GM12874 (cell line): ENCODE measurements around the gene ANAPC2.

ENCODE experiments used
- TF ChIP-seq, protein P1 (sequence below): IDR thresholded peaks from 2 replicates; pipeline ENCODE4 v1.5.1; 2011; ENCODE audit warnings: low read depth, mild to moderate bottlenecking, control low read depth, low read length, moderate library complexity; ENCODE audit not compliant: insufficient read depth

ANAPC2 gene

DNA sequence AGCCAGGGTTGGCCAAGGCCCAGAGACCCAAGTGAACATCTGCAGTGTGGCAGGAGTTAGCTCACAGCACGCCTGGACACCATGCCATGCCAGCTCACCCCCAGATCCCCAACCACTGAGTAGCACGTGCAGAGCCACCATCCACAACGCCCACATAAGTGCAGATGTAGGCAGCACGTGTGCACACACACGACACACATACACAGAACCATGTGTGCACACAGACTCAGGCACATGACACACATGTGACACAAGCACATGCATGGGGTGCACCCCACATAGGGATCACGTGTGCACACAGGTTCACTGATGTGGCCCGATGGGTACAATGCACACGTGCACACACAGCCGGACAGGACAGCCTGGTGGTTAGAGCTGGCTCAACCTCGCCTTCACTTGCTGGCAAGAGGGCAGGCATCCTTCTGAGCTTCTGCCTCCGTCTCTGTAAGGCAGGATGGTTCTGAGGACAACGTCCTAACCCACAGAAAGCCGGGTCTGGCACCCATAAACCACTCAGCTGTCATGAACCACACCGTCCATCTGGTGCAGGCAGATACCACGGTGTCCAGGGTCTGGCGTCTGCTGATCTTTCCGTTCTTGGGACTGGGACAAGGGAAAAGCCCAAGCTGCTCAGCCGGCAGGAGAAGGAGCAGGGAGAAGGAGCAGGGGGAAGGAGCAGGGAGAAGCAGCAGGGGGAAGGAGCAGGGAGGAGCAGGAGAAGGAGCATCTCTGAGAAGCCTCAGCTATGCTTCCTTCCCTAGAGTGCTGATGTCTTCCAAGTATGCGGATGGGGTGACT lies 30.5 kb downstream of the ANAPC2 start:
- TF ChIP-seq, protein P1, sequence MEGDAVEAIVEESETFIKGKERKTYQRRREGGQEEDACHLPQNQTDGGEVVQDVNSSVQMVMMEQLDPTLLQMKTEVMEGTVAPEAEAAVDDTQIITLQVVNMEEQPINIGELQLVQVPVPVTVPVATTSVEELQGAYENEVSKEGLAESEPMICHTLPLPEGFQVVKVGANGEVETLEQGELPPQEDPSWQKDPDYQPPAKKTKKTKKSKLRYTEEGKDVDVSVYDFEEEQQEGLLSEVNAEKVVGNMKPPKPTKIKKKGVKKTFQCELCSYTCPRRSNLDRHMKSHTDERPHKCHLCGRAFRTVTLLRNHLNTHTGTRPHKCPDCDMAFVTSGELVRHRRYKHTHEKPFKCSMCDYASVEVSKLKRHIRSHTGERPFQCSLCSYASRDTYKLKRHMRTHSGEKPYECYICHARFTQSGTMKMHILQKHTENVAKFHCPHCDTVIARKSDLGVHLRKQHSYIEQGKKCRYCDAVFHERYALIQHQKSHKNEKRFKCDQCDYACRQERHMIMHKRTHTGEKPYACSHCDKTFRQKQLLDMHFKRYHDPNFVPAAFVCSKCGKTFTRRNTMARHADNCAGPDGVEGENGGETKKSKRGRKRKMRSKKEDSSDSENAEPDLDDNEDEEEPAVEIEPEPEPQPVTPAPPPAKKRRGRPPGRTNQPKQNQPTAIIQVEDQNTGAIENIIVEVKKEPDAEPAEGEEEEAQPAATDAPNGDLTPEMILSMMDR = no peak

DNA sequence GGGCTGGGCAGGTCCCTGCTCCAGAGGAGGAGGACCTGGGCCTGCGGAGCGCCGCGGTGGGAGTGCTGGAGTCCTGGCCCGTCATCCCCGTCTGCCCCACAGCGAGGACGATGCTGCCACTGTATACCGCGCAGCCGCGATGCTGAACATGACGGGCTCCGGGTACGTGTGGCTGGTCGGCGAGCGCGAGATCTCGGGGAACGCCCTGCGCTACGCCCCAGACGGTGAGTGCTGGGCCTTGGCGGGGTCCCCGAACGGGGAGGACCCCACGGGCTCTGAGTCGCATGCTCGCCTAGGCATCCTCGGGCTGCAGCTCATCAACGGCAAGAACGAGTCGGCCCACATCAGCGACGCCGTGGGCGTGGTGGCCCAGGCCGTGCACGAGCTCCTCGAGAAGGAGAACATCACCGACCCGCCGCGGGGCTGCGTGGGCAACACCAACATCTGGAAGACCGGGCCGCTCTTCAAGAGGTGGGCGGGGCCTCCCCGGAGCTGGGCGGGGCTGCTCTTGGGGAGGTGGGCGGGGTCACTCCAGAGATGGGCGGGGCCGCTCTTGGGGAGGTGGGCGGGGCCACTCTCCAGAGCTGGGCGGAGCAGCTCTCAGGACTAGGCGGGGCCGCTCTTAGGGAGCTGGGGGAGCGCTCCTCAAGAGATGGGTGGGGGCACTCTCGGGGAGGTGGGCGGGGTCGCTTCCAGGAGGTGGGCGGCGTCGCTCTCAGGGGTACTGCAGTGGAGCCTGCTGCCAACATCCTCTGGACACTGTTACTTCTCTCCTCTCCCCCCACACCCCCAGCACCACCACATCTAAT lies 31.6 kb downstream of the ANAPC2 start:
- TF ChIP-seq, protein P1 = no peak

DNA sequence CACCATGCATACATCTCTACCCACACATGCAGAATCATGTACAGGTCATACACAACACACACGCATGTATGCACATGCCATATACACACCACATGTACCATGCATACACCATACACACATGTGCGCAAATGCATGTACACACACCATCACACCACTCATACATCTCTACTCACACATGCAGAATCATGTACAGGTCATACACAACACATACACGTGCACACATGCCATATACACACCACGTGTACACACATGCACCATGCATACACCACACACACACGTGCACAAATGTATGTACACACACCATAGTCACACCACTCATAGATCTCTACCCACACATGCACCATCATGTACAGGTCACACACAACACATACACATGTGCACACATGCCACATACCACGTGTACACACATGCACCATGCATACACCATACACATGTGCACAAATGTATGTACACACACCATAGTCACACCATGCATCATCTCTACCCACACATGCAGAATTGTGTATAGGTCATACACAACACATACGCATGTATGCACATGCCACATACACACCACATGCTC lies 35.4 kb downstream of the ANAPC2 start:
- TF ChIP-seq, protein P1 = no peak

DNA sequence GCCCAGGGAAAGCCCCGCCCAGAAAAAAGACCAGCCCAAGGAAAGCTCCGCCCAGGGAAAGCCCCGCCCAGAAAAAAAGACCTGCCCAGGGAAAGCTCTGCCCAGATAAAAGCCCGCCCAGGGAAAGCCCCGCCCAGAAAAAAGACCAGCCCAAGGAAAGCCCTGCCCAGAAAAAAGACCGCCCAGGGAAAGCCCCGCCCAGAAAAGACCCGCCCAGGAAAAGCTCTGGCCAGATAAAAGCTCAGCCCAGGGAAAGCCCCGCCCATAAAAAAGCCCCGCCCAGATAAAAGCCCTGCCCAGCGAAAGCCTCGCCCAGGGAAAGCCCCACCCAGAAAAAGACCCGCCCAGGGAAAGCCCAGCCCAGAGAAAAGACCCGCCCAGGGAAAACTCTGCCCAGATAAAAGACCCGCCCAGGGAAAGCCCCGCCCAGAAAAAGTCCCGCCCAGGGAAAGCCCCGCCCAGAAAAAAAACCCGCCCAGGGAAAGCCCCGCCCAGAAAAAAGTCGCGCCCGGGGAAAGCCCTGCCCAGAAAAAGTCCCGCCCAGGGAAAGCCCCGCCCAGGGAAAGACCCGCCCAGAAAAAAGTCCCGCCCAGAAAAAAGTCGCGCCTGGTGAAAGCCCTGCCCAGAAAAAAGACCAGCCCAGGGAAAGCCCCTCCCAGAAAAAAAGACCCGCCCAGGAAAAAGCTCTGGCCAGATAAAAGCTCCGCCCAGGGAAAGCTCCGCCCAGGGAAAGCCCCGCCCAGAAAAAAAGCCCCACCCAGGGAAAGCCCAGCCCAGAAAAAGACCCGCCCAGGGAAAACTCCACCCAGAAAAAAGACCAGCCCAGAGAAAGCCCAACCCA lies 37.5 kb downstream of the ANAPC2 start:
- TF ChIP-seq, protein P1 = no peak

DNA sequence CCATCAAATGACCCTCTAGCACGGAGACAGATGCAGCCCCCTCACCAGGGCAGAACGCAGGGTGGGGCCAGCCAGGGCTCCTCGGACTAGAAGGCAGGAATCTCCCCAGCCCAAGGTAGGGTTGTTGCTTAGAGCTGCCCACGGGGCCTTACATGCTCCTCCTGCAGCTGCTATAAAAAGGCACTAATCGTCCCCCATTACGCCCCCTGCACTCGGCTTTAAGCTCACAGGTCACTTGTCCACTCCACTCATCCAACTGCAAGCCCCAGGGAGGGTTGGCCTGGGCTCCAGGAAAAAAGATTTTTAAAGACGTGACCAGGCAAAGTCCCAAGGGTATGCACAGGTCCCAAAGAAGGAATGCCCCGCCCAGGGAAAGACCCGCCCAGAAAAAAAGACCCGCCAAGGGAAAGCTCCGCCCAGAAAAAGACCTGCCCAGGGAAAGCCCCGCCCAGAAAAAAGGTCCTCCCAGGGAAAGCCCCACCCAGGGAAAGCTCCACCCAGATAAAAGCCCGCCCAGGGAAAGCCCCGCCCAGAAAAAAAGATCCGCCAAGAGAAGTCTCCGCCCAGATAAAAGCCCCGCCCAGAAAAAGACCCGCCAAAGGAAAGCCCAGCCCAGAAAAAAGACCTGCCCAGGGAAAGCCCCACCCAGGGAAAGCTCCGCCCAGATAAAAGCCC lies 38.3 kb downstream of the ANAPC2 start:
- TF ChIP-seq, protein P1 = no peak

DNA sequence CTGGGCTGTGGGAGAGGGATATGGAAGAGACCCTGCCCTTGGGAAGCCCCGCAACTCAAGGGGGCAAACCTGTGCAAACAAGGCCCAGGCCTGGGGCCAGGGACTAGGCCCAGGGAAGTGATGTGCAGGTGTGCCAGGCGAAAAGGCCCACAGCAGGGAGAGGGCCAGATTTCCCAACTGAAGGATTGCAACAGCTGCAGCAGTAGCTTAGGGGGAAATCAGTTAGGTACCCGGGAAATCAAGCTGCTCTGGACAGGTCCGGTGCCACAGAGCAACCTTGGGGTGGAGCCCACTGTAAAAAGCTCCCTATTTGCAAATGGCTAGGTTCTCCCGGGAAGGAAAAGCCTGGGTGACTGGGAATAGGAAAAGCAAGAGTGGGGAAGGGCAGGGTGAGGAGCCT lies 39.0 kb downstream of the ANAPC2 start:
- TF ChIP-seq, protein P1 = no peak
